Fibroblast of mammary gland (primary cell): ENCODE measurements around the gene TFF2.

Experiments
- DNase-seq: peaks from one replicate; pipeline ENCODE4 v3.0.0-alpha.2; 2010; ENCODE audit warnings: low read depth
- H3K4me3 ChIP-seq: 2 replicates; pipeline ENCODE4 v1.5.1; 2011; ENCODE audit warnings: low read depth, mild to moderate bottlenecking, low read length, moderate library complexity; ENCODE audit not compliant: control insufficient read depth
- TF ChIP-seq, protein P1 (sequence below): conservative IDR thresholded peaks from 2 replicates; pipeline ENCODE4 v1.5.1; 2011; ENCODE audit warnings: low read depth, low read length, inconsistent platforms; ENCODE audit not compliant: control insufficient read depth, insufficient read depth

Gene TFF2

DNA sequence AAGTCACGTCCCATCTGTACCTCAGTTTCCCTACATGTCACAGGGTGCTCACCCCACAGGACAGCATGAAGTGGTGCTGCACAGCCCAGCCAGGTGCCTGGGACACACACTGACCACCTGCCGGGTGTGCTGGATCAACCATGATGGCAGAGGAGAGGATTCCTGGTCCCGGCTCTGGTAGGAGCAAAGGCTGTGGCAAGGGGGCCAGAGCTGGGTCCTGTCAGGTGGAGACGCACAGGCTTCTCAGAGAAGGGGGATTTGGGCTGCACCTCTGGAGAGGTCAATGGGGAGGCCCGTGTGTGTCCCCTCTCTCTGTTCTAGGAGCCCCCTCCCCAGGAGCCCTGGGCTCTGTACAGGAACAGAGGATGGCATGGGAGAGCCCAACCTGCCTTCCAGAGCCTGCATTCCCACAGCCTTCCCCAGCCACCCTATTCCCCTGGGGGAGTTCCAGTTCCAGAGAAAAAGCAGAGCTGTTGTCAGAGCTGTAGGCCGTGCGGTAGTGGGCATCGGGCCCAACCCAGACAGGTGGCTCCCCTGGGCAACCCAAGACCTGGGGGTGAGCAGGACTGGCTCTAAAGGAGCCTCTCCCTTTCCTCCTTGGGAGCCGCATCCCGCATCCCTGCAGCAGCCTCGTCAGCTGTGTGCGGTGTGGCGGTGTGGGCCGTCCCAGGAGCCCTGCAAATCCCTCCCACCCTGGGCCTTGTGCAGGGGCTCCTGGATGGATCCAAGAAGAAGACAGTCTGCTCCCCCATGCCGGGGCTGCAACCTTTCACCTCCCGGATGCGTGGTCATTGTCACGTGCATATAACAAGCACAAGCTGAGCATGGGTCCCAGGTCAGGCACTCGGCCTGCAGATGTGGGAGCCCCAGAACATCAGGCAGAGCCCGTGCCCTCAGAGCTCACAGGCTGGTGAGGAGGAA is 32.7 kb downstream of the TFF2 start:
- DNase-seq: no peak
- no peak overlapping the region for H3K4me3 ChIP-seq
- TF ChIP-seq, protein P1, sequence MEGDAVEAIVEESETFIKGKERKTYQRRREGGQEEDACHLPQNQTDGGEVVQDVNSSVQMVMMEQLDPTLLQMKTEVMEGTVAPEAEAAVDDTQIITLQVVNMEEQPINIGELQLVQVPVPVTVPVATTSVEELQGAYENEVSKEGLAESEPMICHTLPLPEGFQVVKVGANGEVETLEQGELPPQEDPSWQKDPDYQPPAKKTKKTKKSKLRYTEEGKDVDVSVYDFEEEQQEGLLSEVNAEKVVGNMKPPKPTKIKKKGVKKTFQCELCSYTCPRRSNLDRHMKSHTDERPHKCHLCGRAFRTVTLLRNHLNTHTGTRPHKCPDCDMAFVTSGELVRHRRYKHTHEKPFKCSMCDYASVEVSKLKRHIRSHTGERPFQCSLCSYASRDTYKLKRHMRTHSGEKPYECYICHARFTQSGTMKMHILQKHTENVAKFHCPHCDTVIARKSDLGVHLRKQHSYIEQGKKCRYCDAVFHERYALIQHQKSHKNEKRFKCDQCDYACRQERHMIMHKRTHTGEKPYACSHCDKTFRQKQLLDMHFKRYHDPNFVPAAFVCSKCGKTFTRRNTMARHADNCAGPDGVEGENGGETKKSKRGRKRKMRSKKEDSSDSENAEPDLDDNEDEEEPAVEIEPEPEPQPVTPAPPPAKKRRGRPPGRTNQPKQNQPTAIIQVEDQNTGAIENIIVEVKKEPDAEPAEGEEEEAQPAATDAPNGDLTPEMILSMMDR: no peak

DNA sequence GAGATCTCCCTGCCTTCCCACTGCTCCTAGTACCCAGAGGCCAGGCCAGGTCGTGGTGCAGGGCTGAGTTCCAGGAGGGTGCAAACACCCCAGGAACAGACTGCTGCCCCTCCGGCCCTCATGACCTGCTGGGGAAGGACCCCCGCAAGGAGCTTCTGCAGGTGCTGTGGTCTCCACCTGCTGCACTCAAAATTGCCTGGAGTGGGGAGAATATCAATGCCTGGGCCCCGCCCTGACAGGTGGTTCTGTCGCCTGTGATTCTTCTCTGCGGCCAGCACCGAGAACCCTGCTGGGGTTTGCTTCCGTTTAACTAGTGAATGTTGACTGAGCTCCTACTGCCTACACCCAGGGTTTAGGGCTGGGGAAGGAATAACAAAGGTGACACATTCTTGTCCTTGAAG is 33.5 kb downstream of the TFF2 start:
- H3K4me3 ChIP-seq: no peak overlapping the region
- DNase-seq: no peak
- TF ChIP-seq, protein P1: no peak

DNA sequence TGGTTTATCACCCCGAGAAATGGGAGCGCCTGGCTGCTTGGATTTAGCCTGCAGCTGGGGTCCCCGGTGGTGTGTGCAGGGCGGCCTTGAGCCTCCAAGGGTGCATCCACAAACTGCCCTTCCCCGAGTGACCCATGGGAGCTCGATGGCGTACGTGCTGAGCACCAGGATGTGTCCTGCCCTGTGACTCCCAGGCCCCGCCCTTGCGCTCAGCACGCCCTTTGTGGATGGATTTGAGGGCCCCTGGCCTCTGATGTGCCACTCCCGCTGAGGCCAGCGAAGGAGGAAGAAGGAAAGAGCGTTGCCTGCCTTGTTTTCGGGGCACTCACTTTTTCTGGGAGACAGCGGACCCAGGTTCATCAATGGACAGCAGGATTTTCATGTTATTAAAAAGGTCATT is 33.9 kb downstream of the TFF2 start:
- no peak for DNase-seq
- TF ChIP-seq, protein P1: no peak
- H3K4me3 ChIP-seq: no peak overlapping the region

DNA sequence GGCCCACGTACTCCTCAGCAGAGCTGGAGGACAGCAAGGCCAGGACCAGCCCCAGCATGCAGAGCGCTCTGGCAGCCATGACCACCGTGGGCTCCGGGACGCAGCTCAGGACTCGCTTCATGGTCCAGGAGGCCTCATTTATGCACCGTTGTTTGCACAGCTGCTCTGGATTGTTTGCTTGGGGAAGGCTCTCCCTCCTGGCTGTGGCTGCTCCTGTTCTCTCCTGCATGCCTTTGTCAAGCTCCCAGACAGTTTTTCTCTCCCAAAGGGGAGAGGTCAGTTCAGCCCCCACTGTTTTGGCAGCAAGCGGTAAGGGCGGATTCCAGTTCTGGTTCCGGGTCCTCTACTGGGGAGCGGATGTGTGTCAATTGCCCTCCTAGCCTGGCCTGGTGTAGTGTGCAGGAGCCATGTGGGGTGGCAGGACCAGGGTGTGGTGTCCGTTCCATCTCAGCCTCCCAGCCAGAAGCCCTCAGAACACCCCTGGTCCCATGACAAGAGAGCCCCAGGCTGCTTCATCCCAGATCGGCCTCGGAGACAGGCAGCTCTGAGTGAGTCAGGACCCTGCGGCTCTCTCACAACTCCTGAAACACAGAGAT is 35.4 kb downstream of the TFF2 start, which contains the start of gene TFF3:
Gene TFF3, minus strand, starts transcription at position 114 of the 596 bp plus-strand sequence. Its CDS starts 35 bp downstream, at position 79.
- H3K4me3 ChIP-seq: no peak within 1 kb of the TSS
- TF ChIP-seq, protein P1: no peak
- DNase-seq: no peak

DNA sequence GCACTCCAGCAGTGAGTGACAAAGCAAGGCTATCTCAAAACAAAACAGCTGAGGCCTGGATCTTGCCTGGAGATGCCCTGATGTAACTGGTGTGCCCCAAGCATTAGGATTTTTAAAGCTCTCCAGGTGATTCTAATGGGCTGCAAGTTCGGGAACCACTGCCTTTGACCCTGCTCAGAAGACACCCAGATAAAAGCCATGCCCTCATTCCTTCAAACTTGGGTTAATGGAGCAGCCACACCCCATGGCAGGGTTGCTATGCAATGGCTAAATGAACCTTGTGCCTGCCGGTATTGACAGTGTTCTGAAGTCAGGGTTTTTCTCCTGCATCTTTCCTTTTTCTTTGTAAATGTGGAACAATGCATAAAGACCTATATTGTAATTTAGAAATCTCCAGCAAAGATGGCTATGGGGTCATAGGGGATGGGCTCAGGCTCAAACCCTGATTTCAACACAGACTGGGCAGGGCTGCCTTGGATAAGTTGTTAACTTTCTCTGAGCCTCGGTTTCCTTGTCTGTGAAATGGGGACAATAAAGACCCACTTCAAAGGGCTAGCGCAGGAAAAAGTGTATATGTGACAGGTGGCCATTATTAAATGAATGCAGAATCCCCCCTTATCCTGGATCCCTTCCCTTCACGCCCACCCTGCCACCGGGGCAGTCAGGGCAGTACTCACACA is 36.0 kb downstream of the TFF2 start:
- no peak overlapping the region for H3K4me3 ChIP-seq
- DNase-seq: no peak
- TF ChIP-seq, protein P1: no peak

DNA sequence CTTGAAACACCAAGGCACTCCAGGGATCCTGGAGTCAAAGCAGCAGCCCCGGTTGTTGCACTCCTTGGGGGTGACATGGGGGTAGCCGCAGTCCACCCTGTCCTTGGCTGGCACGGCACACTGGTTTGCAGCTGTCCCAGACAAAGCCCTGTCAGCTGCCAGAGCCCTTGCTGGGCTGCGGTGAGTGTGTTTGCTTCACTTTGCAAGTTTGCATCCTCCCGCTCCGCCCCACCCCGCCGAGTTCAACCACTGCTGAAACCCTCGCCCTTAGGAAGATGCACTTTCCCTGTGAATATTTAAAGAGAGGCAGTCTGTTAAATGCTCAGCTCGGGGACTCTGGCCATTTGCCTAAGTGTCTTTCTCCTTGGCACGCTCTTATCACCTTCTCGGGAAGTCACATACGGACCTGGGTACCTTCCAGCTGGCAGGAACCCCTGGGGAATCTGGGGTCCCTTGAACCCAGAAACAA is 37.3 kb downstream of the TFF2 start:
- DNase-seq: no peak
- TF ChIP-seq, protein P1: no peak
- no peak overlapping the region for H3K4me3 ChIP-seq
